Kidney glomerular epithelial cell (primary cell): ENCODE data around the gene ACKR2.

Source experiments
- DNase-seq: peaks from one replicate; lab custom pipeline; 2025; lab: John Stamatoyannopoulos, UW

ACKR2 gene

DNA sequence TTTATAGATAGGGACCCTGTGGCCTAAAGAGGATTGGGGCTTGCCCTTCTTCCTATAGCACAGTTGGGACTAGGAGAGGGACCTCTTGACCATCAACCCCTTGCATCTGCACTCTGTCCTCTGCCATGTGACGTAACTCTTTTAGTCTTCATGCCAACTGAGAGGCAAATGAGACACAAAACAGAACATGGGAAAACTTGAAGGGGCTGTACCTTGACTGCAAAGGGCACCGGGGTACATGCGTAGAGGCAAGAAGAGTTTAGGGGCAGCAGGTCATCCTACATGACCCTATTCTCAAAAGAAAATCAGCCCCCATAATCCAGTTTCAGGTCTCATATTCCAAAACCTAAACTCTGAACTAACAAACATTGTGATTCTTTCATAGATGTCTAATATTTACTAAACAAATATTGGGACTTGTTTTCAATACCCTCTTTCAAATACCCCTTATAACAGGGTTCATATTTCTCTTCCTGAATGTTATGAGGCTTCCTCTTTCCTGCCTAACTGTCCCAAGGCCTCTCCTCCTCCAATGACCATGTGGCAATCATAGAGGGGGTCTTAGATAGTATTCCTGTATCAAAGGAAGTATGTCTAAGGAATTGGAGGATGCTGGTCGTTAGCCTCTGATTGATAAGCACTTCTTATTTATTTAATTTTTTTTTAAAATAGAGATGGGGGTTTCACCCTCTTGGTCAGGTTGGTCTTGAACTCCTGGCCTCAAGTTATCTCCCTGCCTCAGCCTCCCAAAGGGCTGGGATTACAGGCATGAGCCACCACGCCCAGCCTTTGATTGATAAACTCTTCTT, 20.6 kb downstream of the ACKR2 start:
- no peak for DNase-seq

DNA sequence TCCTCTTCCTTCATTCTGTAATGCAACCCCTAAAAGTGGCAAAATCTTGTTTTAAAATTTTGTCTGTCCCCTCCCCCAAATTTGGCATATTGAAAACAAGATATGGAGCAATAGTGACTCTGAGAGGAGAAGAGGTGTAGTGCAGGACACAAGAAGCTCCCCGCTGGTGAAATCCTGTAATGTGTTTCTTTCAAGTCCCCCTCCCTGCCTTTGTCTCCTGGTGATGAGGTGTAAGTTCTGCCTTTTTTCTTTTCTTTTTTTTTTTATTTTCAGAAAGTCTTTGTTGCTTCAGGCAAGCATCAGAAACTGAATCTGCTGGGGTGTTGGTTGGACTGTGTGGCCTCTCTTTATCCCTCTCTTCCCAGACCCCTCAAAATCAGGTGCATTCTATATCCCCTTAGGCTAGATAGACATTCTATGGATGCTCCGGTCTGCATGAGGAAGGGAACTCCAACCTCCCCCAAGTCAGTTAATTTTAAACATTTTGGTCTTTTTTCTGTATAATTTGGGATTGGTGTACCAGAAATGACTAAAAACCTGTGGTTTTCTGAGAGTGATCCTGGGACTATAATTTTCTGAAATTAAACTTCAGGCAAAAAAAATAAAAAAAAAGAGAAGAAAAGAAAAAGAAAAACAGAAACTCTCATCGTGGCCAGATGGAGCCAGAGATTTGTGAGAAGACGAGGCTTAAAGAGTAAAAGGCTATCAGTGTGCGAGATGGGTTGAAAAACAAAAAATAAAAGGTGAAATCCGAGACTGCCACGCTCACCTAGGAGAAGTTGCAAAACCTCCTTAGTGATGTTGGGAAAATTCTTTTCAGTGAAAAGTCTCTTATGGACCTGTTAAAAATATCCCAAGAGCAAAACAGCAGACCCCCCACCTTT, 21.4 kb downstream of the ACKR2 start:
- no peak for DNase-seq

DNA sequence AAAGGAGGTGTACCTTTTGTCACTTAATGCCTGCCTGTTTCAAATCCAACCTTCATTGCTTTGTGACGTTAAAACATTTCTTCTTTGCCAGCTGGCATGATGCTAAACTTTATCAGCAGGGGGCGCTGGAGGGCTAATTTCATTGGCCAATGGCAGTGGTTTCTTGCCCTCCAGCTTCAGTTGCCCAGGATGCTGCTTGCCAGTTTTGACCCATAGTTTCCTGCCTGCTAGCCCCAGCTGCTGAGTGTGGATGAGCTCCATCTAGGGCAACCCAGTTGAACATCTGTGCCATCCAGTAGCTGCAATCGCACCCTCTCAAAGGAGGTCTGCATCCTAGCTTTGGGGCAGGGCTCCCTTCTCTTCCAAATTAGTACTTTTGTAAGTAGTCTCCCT, 22.1 kb downstream of the ACKR2 start:
- DNase-seq = peak; percentile 82

DNA sequence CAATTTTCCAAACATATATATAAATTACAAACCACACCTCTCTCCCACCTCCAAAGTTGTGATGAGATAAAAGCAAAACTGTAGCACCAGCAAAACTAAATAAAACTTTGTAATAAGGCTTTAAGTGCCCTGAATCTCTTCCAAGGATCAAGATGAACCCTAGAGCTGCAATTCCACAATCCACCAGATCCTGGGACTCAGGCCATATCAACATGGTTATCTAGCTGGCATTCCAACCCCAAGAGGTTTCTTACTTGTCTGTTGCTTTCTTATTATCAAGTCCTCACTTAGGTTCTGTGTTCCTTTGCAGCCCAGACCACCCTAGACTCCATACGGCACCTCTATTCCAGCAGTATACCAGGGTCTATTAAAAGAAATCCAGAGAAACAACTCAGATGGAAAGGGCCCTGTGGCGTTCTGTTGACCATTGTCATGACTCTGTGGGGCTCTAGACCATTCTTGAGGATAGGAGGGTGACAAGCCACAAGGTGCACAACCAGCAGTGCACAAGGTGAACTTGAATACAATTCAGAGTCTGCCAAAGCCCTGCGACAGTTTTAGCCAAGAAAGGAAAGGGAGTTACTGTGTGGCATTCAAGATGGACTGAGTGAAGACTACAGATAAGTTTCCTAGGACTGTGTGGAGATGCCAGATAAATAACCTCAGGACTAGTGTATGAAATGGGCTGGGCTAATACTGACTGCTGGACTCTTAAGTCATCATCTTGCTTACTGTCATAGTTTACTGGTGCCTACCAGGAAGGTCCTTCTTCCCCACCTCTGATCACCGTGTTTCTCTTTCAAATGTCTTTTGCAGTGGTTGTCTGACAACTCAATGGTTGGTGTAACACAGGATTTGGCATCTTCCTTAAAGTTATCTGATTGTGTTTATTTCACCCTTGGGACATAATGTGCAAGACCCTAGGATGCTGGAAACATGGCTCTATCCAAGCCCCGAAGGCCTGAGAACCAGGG, 27.2 kb downstream of the ACKR2 start:
- DNase-seq = no peak

DNA sequence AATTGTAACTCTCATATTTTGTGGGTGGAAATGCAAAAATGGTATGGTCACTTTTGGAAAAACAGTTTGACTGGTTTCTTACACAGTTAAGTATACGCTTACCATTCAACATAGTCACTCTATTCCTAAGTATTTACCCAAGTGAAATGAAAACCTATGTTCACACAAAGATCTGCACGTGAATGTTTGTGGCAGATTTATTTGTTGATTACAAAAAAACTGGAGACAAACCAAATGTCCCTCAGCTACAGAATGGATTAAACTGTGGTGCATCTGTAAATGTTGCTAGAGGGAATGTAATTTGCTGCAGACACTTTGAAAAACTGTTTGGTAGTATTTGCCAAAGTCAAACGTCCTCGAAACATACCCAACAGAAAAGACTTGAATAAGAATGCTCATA, 29.3 kb downstream of the ACKR2 start:
- DNase-seq = no peak

DNA sequence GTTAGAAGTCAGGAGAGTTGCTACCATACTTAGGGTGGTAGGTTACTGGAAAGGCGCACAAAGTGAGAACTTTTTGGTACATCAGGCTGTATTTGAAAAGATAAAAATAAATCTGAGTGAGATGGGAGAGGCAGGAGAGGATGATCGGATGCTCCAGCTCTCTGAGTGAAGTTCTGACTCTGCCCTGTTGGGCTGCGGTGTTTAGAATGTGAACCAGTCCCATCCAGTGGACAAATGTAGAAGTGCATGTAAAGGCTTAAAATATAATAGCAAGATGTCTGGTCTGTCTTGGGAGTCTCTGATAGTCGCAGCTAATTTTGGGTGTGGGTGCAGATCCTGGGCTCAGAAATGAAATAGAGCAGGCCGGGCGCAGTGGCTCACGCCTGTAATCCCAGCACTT, 30.4 kb downstream of the ACKR2 start:
- peak; percentile 67 for DNase-seq

DNA sequence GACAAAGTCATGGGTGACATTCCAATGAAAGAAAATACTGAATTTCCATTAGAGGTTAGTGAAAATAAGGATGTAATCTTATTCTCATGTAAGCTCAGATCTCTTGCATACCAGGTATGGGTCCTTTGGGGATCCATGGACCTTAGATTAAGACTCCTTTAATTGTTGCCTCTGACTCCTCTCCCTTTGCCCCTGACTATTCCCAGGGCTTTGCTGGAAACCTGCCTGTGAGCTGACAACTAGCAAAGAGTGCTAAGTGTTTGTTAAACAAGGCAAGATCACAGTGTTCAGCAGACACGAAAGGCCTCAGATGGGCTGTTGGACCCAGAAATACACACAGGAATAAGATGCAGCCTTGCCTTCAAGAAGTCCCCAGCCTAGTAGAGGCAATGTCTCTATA, 32.1 kb downstream of the ACKR2 start:
- DNase-seq = no peak

DNA sequence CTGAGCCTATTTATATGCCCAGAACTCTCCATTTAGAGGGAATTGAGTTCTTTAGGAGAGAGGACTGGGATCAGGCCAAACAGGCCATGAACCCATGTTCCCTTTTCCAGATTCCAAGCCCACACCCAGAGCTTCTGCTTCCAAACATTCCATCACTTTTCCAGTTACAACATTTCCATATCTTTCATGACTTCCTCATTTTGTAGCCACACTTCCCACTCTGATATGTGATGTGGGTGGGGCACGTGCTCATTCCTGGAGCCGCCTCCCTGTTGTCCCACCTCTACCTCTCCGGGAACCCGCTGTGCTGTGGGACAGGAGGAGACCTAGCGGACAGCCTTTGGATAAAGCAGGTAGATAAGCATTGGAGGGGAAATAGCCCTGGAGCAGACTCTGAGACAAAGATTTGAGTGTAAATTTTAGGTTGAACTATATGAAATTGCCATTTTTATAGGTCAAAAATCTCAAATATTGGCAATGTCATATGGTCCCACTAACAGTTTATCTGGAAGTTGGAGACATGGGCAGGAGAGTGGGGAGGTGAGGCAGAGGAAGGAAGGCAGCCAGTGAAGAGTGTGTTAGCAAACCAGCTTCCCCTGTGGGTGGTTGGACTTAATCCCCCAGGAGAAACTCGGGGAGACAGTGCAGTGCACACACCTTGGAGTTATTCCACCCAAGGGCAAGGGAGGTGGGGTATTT, 34.6 kb downstream of the ACKR2 start:
- no peak for DNase-seq

DNA sequence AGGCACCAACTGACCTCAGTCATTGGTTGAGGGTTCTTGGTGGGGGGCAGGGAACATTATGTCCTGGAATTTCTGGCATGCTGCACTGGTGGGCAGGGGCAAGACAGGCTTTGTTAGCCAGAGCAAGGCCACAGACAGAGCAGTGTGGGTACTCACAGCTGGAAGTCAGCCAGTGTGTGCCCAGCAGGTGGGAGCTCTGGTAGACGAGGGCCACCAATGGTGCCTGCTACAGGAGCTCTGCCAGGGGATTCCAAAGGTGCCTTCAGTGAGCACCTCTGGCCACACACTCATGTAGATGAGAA, 35.1 kb downstream of the ACKR2 start:
- no peak for DNase-seq

DNA sequence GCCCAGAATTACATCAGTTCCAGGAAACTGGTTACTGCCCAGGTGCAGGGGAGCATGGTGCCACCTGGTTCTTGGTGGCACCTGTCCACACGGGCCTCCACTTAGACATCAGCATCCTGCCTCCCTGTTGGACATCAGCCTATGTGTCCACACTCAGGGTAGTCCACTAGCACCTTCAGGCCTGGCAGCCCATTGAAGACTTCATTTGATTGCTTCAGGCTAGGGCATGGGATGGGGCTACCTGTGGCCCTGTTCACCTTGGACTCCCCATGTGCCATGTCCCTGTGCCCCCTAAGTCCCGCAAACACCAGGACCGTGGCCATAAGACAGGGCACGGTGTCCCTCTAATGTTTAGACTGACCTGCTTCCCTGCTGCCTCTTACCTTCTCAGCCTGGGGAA, 35.6 kb downstream of the ACKR2 start:
- no peak for DNase-seq

DNA sequence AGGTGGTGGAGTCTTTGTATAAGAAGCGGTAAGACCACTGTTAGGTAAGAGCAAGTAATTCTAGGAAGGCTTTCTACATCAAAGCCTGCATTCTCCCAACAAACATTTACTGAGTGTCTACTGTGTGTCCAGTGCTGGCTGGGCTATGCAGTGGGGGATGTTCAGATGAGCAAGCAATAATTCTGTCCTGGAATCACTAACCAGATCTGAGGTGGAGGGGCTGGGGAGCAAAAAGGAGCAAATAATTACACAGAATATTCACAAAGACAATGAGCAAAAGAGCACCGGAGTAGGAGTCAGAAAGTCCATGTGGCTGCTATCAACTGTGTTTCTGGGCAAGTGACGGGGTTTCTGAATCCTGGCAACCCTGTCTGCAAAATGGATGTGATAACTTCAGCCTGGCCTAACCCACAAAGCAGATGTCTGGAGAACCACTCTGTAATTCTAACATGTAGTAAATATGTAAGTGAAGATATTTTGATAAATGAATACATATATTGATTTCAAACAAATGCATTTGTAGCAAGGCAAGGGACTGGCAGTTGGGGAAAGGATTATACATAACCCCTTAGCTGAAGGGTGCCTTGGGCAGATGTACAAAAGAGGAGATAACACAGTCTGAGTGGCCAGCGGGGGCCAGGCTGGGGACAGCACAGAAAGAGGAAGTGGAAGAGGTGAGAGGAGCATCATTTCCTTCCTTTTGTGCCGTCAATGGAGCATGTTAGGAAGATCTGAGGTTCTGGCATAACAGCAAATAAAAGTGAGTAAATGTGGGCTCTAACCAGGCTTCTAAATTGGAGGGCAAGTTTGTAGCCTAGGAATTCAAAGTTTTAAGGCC, 37.7 kb downstream of the ACKR2 start:
- DNase-seq = no peak

DNA sequence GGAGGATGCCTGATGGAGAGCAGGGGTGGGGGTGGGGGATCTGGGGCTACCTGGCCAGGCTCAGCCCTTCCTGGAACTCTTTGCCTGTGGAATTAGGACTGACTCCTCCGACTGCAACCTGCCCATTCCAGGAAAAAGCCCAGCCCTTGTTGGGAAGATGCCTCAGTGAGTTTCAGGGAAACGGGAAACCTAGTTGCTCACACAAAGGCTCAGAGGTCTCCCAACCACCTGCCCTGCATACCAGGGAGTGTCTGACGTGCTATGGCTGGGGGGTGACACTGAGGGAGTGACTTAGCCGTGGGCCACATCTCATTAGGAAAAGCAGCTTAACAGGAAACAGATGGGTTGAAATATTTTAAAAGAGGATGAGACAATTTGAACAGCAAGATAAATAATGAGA, 38.5 kb downstream of the ACKR2 start:
- DNase-seq = no peak

DNA sequence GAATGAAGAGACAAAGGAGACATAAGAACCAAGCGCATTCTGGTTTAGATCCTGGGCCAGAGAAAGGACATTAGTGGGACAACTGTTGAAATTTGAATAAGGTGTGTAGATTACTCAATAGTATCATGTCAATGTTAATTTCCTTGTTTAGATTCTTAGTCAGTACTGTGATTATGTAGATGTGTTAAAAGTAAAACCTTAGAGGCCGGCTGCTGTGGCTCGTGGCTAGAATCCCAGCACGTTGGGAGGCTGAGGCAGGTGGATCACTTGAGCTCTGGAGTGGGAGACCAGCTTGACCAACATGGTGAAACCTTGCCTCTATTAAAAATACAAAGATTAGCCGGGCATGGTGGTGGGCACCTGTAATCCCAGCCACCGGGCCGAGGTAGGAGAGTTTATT, 39.8 kb downstream of the ACKR2 start:
- no peak for DNase-seq

DNA sequence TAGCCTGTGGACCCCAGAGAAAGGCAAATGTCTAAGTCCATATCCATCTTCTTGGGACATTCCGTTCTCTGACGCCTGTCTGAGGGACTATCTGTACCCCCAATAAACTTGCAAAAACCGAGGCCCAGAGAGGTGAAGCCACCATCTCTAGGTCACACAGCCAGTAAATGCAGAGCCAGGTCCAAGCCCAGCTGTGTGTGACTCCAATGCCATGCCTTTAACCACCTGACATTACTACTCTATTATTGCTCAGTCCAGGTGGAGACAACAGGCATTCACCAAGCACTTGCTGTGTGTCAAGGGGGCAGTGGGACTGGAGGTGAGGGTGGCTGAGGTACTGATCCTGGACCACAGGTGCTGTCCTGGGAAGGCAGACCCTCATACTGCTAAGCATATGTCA, 41.0 kb downstream of the ACKR2 start:
- no peak for DNase-seq

DNA sequence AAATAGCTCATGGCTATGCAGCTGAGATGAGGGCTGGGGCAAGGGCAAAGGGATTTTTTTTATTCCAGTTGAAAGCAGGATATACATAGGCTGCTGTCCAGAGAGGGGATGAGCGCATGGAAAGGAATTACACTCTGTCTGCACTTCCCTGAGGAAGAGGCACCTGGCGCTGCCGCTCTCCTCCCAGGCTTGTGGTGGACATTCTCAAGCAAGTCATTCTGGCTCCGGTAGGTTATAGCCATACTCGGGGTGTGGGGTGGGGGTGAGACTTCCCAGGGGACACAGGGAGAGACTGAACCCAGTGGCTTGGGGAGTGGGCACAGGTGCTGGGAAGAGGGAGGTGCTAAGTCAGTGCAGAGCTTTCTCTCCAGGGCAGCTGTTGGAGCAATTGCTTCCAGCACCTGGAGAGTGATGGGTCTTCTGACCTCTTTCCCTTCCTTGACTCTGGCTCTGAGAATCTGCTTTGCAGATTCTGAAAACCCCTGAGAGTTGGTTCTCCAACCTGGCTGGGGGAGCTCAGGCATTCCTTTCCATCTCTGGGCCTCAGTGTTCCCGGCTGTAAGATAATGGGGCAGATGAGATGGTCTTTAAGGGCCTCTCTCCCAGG, 42.1 kb downstream of the ACKR2 start:
- peak; percentile 79 for DNase-seq

DNA sequence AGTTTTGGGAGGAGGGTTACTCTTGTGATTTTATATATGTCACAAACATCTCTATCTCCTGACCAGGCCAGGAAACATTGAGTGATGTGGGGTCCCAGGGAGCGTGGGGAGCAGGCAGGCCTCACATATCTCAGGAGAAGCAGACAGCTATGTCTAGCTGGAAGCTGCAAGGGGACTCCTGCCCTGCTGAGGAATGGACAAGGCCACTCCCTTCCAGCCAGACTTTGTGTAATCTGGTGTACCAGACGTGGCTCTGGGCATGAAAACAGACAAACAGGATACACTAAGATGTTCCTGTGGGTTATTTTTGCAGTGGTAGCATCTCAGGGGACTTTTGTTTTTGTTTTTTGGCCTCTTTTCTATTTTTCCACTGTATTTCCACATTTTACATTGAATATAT, 43.2 kb downstream of the ACKR2 start:
- no peak for DNase-seq

DNA sequence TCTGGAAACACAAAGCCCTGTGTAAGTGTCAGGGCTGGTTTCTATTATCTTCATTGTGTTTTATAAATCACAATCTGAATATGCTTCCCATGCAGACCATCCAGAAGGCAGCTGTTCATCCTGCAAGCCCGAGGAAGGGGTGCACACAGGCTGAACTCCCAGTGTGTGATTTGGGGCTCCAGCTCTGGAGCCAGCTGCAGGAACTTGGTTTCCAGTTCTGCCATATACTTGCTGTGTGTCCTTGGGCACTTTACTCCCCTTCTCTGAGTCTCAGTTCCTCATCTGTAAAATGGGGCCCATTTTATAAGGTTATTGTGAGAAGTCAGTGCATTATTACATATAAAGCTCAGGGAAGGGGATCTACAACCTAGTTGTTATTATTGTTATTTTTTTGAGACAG, 43.8 kb downstream of the ACKR2 start:
- DNase-seq = no peak

DNA sequence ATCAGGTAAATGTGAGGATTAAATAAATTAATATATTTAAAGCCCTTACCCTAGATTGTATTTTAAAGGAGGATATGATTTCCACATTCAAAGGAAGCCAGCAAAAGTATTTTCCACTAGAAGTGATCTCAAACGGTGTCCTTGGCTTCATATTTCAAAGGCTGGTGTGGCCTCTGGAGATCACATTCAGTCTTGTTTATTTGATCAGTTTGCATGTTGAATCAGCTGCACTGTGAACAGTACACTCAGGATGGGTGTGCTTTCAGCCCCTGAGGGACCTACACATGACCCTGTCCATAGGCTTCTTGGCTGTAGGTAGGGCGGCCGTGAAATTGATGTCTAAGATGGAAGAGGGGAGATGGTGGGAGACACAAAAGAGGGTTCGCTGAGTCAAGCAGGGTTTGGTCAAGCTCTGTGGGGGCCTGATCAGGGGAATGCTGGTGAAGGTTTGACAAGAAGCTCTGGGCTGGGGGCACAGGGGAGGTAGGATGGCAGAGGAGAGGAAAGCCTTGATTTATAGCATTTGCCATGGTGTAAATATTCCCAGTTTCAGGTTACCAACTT, 44.6 kb downstream of the ACKR2 start:
- no peak for DNase-seq

DNA sequence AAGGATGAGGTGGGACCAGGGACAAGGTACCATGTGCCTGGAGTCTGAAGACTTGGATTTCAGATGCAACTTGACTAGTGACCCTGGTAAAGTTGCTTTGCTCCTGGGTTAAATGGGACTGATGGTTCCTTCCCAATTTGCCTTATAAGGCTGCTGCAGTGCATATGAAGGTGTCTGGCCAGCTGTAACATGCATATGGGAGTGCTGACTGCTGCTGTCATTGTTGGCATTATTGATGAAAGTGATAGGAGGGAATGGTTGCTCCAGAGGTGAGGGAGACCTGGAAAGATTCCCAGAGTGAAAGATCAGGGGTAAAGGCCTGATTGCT, 45.9 kb downstream of the ACKR2 start:
- DNase-seq = no peak
